CD4-positive, alpha-beta T cell treated with Interleukin-1 beta for 1 hour (primary cell): ENCODE data around the gene MAGEB2.
"Not testable (repeated sequence)": the region's sequence is repeated elsewhere in the genome, so short reads cannot be mapped to it uniquely, and the experiment has no call there.

Experiments used
- DNase-seq, 2 donors: peaks; one replicate each; pipeline ENCODE4 v3.0.0-alpha.2; 2020 to 2022

The MAGEB2 gene, protein sequence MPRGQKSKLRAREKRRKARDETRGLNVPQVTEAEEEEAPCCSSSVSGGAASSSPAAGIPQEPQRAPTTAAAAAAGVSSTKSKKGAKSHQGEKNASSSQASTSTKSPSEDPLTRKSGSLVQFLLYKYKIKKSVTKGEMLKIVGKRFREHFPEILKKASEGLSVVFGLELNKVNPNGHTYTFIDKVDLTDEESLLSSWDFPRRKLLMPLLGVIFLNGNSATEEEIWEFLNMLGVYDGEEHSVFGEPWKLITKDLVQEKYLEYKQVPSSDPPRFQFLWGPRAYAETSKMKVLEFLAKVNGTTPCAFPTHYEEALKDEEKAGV

DNA sequence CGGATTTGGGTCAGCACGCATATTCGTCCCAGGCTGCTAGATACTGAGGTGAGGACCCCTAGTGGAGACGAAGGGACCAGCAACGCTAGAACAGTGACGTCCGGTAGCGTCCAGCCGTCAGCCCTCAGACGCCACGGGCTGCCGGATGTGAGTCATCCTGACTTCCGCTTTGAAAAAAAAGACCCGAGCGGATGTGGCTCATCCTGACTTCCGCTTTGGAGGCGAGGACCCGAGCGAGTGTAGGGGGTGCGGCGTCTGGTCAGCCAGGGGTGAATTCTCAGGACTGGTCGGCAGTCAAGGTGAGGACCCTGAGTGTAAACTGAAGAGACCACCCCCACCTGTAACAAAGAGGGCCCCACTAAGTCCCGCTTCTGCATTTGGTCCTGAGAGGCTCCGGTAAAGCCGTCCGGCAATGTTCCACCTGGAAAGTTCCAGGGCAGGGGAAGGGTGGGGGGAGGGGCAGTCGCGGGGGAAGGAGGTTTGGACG, at the start of gene MAGEB2:
TSS of gene MAGEB2 (plus strand) at position 207 of the 487 bp plus-strand sequence. CDS start 3,018 bp downstream, outside the sequence.
- DNase-seq = no peak

DNA sequence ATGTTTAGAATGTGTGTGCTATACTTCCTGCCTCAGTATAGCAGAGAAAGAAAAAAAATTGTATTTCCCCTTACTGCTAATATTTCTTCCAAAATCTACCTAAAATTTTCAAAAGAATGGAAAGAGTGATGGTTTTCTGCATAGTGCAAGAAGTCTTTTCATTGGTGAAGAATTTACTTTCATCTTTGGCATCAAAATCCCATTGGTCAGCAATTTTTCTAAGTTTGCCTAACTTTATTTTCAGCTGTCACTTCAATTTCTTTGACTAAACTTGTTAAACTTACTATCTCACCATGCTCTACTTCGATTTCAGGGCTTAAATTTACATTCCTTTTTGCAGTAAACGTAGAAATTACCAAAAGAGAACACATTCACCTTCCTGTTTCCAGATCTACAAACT, 44.5 kb upstream of the MAGEB2 start:
- no peak for DNase-seq

DNA sequence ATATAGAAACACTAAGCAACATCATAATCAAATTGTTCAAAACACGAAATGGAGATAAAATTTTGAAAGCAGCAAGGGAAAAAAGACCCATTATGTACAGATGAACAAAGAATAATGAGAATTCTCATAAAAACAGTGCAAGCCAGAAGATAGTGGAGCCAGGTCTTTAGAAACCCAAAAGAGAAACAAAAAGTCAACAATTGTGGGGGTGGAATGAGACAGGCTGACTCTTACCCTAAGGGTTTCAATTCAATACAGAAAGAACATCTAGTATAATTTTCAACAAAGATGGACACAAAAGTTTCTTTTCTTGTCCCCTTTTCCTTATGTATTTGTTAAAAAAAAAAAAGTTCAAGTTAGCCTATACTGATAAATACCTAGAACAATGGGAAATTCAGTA, 34.0 kb upstream of the MAGEB2 start:
- DNase-seq = no peak

DNA sequence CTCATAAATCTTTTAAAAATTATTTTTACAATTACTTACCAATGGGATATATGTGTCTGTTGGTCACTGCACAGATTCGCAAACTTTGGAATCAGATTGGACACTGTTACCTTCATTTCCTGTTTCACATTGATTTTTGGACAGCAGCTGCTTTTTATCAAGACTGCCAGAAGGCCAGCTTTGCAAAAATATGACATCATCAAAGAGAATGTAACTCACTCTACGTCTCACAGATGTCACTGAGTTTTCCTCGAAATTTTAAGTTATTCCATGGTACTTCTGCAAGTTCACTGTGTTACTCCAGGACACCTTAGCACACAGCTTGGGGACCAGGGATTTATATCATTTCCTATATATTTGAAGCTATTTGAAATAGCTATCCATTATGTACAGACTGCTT, 31.8 kb upstream of the MAGEB2 start:
- DNase-seq = no peak

DNA sequence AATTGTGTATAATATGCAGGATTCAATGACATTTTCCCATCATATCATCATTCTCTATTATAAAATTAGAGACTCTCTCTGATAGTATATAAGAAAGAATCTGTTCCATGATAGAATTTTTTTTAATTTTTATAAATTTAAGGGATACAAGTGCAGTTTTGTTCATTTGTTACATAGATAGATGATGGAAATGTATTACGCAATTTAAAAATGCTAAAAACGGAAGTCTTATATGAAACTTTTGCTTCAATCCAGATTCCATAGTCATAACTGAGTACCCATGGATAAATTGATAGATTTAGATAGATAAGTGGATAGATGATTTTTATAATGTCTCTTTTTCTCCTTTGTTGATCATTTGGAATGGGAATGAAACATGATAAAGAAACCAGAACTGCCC, 24.9 kb upstream of the MAGEB2 start:
- no peak for DNase-seq

DNA sequence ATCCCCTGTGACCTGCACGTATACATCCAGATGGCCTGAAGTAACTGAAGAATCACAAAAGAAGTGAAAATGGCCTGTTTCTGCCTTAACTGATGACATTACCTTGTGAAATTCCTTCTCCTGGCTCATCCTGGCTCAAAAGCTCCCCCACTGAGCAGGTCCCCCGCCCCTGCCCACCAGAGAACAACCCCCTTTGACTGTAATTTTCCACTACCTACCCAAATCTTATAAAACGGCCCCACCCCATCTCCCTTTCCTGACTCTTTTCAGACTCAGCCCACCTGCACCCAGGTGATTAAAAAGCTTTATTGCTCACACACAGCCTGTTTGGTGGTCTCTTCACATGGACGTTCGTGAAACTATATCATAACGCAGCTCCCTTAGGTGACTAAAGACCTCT, 21.5 kb upstream of the MAGEB2 start:
- not testable (repeated sequence) for DNase-seq

DNA sequence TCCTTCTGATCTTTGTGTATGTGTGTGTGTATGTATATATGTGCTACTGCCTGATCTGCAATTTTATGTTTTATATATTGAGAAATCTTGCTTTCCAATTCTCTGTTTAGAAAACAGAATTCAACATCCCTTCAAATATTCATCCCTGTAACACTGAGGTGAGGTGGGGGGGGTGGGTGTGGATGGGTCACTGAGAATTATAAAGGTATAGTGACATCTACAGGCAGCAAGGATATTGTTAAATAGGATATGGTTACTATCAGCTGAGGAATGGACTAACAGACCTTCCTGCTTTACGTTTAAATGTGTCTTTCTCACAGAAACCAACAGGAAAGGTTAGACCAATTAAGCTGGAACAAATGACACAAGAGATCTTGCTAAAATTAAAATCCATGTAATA, 19.0 kb upstream of the MAGEB2 start:
- no peak for DNase-seq

DNA sequence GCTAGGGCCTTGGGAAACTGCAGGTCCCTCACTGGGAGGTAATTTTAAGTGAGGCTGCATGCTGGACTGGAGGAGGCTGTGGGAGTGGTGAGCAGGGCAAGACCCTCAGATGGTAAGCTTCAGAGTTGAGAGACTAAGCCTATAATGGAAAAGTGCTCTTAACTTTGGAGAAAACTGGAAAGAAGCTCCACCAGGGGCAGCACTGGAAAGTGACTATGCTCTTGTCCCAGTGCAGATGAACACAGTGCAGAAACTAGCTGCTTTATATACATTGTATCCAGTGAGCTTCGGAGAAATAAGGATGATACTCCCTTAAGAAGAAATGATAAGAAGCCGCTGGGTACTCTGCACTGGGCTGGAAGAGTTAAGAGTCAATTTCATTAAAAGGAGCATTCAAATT, 3.2 kb upstream of the MAGEB2 start:
- DNase-seq = no peak

DNA sequence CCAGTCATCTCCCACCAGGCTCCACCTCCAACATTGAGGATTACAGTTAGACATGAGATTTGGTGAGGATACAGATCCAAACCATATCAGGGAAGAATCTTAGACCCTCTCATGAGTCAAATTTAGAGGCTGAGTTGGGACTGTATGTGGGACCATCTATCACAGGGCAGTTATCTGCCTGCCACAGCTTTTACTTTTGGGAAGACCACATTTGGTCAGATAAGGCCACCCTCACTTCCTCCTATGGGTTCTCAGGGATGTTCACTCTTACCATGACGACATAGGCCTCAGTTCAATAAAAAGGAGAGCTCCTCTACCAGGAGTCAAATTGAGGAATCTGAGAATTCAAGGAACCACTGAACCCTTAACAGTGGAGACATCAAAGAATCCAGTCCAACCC, 2.1 kb downstream of the MAGEB2 start:
- DNase-seq = no peak

DNA sequence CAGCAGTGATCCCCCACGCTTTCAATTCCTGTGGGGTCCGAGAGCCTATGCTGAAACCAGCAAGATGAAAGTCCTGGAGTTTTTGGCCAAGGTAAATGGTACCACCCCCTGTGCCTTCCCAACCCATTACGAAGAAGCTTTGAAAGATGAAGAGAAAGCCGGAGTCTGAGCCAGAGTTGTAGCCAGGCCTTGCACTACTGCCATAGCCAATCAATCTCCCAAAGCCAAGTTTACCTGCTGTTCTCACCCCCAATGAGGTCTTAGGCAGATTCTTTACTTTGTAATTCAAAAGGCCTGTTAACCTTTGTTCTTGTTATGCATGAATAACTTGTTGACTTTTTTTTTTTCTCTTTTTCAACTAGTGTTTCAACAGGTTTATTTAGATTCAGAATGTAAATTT, 4.0 kb downstream of the MAGEB2 start:
- no peak for DNase-seq

DNA sequence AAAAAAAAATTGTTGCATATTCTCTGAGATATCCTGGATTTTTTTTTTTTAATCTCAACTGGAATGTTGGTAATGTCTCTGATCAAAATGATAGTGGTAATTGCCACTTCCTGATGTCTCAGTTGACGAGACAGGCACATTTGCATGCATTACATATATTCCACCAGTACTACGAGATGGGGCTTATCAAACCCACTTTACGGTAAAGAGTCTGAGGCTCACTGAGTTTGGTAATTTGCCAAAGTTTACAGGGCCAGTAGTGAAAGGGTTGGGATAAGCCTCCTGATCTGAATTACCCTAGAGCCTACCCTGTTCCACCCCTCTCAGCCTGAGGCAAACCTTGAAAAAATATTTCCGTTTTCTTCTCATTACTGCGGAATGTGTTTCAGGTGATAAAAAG, 5.3 kb downstream of the MAGEB2 start:
- DNase-seq = no peak

DNA sequence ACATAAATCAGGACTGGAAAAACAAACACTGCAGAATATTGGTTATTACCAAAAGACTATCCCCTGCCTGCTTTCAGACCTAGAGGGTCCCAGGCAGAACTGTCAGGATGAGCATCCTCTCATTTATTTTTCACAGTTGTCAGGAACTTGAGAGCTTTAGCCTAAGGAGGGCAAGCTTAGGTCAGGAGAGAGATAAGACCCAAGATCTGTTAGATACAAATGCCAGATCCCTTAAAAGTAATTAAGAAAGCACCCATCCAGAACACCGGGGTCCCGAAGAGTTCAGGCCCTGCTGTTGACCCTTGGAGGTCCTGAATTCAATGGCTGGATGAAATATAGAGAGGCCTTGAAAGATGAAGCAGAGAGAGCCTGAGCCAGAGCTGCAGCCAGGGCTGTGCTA, 9.2 kb downstream of the MAGEB2 start:
- no peak for DNase-seq

DNA sequence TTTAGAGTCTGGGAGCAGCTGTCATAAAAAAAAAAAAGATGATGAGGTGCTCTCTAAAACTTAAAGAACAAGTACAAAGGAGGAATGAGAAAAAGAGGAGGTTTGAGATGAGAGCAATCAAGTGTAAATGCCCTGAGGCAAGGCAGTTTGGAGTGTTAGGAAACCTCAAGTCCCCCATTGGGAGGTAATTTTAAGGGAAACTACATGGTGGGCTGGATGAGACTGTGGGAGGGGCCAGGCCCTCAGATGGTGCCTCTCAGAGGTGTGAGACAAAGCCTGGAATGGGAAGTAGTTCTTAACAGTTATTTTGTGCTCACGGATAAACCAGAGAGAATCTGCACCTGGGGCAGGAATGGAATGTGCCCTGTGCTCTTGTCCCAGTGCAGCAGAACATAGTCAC, 13.2 kb downstream of the MAGEB2 start:
- DNase-seq = no peak

DNA sequence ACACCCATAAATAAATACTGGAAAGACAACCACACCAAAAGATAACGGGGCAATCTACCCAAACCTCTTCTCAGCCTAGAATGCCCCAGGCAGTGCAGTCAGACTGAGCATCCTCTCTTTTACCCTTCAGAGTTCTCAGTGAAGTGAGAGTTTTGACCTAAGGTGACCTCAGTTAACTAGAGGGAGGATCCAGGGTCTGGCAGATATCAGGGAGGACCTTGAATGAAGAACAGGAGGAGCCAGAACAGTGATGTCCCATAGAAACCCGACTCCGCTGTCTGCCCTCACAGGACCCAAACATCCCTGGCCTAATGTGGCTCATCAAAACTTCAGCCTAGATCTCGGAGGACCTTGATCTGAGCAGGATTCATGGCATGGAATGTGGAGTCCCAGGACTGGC, 15.0 kb downstream of the MAGEB2 start, which contains the start of gene MAGEB3:
TSS of gene MAGEB3 (plus strand) at position 263 of the 400 bp plus-strand sequence. CDS start 5,268 bp downstream, outside the sequence.
- no peak for DNase-seq

DNA sequence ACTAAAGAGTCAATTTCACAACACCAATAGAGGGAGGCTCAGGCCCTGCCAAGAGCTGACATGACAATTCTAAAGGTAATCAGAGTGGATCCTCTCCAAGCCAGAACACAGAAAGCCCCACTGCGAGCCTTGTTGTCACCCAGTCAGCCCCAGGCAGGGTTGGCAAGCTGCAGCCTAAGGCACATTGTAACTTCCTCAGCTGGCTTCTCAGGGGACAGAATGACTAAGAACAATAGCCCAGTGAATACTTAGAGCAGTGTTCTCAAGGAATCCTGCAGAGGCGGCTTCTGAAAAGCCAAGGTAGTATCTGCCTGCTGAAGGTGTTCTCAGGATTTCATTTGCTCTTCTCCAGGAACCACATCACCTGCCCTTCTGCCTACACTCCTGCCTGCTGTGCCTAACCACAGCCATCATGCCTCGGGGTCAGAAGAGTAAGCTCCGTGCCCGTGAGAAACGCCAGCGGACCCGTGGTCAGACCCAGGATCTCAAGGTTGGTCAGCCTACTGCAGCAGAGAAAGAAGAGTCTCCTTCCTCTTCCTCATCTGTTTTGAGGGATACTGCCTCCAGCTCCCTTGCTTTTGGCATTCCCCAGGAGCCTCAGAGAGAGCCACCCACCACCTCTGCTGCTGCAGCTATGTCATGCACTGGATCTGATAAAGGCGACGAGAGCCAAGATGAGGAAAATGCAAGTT, 26.5 kb downstream of the MAGEB2 start, which contains the start of gene MAGEB4:
TSS of gene MAGEB4 (plus strand) at position 277 of the 692 bp plus-strand sequence. CDS start at position 413, 136 bp downstream.
- DNase-seq = no peak

DNA sequence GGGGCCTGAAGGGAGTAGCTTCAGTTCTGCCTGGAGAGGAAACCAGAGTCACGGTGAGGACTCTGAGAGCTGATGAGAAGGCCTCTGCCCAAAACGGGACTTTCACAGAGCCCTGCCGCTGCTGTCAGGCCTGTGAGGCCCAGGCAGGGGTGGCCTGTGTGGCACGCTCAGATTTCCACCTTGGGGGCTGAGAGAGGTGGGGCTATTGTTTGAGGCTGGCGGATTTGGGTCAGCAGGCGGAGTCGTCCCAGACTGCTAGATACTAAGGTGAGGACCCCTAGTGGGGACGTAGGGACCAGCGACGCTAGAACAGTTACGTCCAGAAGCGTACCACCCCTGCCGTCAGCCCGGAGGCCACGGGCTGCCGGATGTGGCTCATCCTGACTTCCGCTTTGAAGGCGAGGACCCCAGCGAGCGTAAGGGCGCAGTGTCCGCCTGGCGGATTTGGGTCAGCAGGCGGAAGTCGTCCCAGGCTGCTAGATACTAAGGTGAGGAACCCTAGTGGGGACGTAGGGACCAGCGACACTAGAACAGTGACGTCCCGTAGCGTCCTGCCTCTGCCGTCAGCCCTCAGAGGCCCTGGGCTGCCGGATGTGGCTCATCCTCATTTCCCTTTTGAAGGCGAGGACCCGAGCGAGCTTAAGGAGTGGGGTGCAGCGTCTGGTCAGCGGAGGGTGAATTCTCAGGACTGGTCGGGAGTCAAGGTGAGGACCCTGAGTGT, 31.6 kb downstream of the MAGEB2 start, which contains the start of gene MAGEB1:
TSS of gene MAGEB1 (plus strand) at position 378 of the 721 bp plus-strand sequence. CDS start 3,348 bp downstream, outside the sequence.
- no peak for DNase-seq

DNA sequence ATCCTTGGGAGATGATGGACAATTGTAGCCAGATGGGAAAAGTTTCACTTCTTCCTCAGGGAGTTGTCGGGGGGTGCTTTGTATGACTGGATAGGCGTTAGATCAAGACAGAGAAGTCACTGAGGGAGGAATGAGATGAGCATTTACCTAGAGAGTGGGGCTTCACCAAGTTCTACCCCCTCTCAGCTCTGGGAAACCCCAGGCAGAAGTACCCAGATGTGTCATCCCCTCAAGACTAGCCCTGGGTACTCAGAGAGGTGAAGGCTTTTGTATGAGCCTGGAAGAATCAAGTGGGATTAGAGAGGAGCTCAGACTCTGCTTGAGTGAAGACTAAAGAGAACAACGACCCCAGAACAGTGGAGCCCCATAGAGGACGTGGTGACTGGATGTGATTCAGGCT, 33.5 kb downstream of the MAGEB2 start:
- DNase-seq = no peak

DNA sequence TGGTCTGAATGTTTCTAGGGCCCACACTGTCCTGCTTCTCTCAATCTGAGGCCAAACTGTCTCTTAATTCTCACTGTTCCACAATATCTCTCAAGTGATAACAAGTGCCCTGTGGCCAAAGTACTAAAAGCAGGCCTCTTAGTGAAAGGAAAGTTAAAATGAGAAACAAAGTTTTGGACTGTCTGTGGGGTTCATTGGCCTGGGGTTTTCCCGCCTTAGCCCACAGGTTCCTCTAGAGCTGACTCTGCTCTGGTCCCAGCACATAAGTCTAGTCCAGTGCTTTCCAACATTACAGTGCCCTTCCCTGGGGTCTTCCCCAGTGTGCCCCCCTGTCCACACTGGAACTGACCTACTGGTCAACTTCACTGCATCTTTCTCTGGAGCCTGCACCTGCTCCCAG, 37.9 kb downstream of the MAGEB2 start:
- DNase-seq = no peak

DNA sequence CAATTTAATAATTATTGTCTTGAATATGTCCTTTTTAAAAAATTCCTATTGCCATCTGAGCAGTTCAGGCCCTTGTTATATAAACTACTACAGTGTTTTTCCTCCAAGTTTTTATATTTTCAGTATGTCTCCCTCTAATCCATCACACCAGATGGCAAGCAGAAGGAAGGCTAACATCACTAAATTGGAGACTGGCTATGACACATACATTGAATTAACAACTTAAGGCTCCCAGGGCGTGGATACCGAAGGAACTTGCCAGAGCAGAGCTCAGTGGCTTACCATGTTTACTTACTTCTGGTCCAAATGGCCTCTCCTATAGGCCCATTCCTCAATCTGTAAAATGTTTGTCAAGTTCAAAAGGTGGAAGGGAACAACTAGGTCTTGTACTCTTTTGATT, 44.6 kb downstream of the MAGEB2 start:
- DNase-seq = no peak

DNA sequence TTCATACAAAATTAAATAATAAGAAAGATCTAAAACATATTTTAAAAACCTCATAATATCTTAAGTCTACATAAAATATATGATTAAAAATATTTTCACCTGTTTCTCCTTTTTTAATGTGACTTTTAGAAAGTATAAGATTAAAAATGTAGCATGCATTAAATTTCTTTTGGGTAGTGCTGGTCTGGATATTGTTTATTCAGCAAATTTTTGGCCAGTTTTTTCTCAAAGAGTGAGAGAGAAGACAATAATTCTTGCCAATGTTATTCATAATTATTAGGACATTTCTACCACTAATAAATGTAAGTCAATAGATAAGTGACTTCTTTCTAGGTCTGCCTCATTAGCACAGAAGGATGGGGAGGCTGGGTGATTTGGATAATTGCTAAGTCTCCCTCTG, 45.6 kb downstream of the MAGEB2 start:
- DNase-seq = no peak

DNA sequence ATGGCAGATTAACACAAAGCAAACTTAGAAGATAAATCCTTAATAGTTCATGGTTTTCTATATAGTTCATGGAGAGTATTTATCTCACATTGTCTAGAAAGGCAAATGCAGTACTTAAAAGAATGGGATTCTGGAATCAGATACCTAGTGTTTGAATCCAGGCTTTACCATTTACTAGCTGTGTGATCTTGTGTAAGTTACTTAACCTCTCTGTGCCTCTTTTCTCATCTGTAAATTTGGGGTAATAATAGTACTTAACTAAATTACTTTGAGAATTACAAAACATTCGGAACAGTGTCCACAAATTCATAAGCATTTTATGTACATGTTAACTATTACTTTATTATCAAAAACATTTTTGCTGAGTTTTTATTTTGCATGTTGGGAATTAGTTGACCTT, 47.4 kb downstream of the MAGEB2 start:
- DNase-seq = no peak
